EH (cell line): ENCODE measurements around the gene RTL3.

ENCODE experiments used
- DNase-seq: peaks from one replicate; pipeline ENCODE4 v3.0.0-alpha.2; 2015; ENCODE audit warnings: low read depth

RTL3 gene, protein sequence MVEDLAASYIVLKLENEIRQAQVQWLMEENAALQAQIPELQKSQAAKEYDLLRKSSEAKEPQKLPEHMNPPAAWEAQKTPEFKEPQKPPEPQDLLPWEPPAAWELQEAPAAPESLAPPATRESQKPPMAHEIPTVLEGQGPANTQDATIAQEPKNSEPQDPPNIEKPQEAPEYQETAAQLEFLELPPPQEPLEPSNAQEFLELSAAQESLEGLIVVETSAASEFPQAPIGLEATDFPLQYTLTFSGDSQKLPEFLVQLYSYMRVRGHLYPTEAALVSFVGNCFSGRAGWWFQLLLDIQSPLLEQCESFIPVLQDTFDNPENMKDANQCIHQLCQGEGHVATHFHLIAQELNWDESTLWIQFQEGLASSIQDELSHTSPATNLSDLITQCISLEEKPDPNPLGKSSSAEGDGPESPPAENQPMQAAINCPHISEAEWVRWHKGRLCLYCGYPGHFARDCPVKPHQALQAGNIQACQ

DNA sequence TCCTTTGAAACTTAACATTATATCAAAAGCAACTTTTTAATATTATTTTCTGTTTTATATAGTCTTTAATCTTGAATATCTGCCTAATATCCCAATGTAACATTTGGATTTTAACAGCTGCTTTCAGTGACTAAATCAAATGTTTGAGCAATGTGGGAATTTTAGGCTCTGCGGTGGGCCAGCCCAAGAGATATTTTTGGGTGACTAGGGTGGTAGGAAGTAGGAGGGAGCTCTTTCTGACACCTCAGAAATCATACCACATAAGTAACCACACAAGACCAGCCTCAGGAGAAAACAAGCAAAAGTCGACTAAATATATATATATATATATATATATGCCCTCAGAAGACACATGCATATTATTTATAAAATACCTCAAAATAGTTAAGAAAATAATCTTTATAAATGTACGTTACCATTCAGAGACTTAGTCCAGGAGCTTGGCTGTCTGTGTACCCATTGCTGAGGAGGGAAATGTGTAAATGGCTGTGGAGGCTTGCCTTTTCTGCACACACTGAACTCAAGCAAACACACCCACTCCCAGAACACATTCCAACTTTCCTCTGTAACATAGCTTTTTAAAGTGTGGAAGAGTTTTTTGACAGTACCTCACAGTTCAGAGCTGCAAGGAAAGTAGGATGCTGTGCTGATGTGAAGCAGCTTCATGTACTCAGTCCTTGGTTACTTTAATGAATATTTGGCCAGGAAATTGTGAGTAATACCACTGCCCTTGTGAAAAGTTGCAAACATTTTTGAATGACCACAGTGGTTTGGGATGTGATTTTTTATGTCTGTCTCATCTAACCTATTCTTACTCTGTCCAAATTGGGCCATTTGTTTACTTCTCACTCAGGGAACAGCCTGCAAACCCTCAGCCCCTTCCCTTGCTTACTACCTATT, at the start of gene RTL3:
Gene RTL3, minus strand, starts transcription at position 484 of the 900 bp plus-strand sequence. CDS start 908 bp downstream, outside the sequence.
- DNase-seq, result peak; percentile 91

DNA sequence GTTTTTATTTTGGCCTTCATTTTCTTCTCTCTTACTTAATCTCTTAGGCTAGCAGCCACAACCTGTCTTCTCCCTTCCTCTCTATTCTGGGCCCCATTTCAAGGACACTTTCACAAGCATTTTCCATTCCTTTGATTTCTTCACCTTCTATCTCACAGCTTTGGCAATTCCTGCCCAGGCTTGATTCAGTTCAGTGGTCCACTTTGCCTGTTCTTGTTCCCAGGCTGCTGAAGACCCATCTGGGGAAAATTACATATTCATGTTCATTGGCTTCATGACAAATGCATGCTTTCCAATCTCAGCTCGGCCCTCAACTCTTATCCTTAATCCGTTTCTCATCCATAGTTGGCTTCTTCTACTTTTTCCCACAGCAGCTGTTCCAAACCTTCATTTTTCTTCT, 49.7 kb upstream of the RTL3 start:
- no peak for DNase-seq

GRCh38 chrX:78708262-78708661, 49.1 kb upstream of the RTL3 start:
- DNase-seq, result peak; percentile 54

- DNase-seq, result no peak
Observed at GRCh38 chrX:78706071-78706470, 46.9 kb upstream of the RTL3 start.

- no peak for DNase-seq
Observed at GRCh38 chrX:78693536-78693935, 34.4 kb upstream of the RTL3 start.

- DNase-seq, result no peak
Observed at GRCh38 chrX:78693012-78693411, 33.9 kb upstream of the RTL3 start.

DNA sequence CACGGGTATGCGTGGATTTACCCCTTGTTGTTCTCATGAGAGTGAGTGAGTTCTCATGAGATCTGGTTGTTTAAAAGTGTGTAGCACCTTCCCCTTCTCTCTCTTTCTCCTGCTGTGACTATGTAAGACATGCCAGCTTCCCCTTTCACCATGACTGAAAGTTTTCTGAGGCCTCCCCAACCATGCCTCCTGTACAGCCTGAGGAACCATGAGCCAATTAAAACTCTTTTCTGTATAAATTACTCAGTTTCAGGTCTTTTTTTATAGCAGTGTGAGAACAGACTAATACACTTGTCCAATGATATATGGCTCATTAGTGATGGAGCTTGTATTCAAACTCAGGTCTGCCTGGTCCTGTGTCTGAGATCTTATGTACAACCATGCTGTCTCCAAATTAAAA, 28.5 kb upstream of the RTL3 start:
- no peak for DNase-seq

DNA sequence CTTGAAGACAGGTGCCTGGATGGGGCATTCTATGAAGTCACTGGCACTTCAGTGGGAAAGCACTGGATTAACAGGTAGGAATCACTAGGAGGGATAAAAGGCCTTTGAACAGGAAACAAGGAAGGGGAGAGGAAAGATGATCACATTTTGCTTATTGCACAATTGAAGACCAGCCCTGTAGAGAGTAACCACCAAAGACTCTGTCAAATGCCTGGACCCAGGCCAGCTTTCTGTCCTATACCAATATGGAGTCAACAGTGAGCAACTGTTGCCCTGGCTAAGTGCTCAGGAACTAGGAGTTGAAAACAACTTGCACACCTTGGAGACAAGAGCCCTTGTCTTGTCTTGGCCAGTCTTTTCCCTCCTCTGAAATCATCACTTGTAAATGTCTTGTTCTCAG, 14.1 kb upstream of the RTL3 start:
- DNase-seq, result no peak

GRCh38 chrX:78665342-78665741, 6.2 kb upstream of the RTL3 start:
- peak; percentile 7 for DNase-seq

DNA sequence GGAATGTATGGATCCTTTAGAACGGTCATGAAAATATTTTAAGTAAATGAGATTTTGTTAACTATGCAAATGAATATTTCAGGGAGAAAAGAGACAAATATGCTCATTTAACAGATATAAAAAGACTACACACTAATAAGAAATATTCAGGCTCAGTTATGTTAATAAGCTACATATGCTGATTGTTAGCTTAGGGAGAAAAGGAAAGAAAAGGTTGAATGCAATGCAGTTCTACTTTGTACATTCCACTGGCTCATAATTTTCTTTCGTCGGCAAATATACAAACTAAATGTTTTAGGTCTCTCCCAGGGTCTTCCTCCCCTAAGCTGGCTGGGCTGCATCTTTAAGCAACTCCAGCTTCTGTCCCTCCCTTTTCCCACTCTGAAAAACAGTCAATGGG, 2.7 kb upstream of the RTL3 start:
- no peak for DNase-seq

DNA sequence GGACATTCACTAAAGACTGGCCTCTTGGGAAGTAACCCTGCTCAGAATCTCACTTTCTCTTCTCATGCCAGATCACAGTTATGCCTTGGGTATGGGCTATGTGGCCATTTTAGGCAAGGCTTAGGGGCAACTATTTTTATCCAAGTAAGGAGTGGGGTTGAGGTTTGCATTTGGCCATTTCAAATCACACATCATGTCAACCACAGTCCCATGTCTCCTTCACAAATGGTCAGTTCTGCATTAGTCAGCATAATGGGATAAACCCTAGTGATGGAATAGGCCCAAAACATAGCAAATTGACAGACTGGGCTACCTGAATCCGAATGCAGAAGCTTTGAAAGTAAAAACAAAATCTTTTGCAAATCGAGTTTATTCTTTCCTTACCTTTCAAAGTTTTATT, 827 bp upstream of the RTL3 start:
- DNase-seq, result peak; percentile 10

DNA sequence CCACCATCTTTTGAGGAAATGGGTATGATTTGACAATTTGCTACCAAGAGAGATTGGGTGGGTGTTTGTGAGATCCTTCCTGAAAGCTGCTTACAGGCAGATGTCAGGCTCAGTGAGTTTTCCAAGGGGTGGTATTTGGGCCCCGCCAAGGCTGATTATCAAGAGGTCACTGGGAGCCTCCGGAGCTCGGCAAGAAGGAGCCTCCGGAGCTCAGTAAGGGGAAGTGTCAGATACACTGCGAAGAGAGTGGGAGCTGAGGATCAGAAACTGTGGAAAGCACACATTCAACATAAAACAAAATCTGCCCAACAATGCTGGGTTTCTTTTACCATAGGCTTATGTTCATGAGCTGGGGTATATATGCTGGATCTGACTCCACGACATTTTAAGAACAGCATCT, 714 bp downstream of the RTL3 start:
- DNase-seq, result no peak

DNA sequence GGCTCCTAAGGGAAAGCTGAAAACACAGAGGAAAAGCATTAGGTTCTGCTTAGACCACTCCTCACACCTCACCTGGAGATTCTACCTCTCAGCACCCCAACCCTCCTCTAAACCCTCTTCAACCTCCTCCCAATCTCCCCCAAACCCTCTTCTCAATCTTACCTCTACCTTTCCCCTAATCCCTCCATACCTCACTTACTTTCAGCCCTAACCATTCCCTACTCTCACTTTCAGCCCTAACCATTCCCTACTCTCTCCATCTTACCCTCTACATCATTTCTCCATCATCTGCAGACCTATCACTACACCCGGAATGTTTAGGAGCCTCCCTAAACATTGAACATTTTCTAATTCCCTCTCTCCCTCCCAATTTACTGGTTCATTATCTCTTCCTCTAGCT, 3.5 kb downstream of the RTL3 start:
- DNase-seq, result no peak

GRCh38 chrX:78653118-78653822, 5.9 kb downstream of the RTL3 start:
- DNase-seq, result peak; percentile 90

DNA sequence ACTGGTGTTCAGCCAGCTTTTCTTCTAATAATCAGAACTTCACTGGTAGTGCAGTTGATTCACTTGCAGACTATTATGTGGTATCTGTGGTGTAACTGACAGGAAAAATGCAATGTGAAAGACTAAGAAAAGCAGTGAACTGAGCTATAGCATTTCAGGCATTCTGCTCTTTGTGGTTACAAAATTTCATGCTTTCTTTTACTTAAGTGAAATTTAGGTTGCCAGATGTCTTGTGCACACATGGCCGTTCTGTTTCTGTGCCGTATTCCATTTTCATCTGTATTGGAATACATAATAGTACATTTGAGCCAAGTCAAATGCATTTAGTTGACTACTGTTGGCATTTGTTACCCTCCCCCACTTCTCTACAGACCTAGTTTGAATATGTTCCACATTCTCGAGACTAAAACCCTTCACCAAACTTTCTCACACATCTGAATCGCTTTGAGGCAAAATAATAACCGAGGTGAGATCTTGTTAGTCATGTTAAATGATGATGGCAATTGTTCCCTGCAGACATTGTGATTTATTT, 8.2 kb downstream of the RTL3 start:
- peak; percentile 84 for DNase-seq

- no peak for DNase-seq
Observed at GRCh38 chrX:78643874-78644273, 15.3 kb downstream of the RTL3 start.

GRCh38 chrX:78643096-78643495, 16.0 kb downstream of the RTL3 start:
- peak; percentile 84 for DNase-seq

- DNase-seq, result peak; percentile 48
Observed at GRCh38 chrX:78636096-78636495, 23.0 kb downstream of the RTL3 start.

DNA sequence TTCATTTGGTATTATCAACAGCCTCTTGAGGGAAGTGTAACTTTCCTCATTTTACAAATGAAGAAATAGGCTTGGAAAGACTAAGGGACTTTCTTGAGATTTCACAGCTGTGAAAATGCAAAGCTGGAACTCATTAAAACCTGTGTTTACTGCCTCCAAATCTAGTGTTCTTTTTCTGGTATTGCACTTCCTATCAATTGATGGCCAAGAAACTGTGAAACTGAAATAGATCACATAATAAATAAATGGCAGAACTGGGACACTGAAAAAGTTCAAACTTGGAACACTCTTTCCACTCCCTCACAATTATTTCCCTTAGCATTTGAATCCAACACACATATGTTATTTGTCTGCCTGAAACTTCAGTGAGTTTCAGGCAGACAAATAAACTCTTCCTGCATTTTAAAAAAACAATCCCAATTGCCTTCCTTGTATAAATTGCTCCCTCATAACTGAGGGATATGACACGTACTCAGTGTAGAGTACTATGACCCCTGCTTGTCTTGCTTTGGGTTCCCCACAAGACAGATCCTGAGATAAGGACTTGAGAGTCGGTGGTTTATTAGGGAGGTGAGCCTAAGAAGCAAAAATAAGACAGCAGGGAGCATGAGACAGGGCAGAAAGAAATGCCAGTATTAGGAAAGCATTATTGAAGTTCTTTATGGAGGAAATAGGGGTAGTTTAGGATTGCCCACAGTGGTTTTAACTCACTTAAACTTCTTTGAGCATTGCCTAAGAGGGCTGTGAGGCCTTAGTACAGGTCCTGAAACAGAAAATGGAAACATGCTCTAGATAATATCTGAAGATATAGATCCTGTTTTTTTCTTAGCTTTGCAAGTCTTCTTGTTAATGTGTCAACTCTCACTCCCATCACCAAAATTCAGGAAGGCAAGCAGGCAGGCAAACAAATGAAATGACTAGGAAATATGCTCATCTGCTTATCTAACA, 33.9 kb downstream of the RTL3 start:
- DNase-seq, result peak; percentile 9

GRCh38 chrX:78624426-78624825, 34.7 kb downstream of the RTL3 start:
- DNase-seq, result no peak

- no peak for DNase-seq
Observed at GRCh38 chrX:78622831-78623230, 36.3 kb downstream of the RTL3 start.
